ENCODE measurements around the gene TMEM255B.

DNA sequence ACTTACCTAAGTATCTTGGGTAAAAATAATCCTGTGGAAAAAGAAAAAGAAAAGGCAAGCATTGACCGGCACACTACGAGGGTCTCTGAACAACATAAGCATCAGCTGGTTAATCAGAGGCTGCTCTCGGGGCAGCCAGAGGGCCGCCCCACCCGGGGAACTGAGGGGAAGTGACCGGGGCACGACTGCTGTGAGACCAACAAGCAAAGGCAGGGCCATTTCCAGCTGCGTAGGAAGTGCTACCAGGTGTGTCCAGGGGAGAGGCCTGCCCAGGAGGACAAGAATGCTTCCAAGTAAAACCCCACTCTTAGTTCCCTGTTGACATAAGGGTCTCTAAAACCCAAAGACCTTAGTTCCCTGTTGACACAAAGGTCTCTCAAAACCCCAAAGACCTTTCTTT is 89.0 kb downstream of the TMEM255B start:
- TF ChIP-seq POLR2A (IDR thresholded peaks at IDR 0.05; ENCODE audit: low read depth, low read length): no peak
- TF ChIP-seq, protein P1, sequence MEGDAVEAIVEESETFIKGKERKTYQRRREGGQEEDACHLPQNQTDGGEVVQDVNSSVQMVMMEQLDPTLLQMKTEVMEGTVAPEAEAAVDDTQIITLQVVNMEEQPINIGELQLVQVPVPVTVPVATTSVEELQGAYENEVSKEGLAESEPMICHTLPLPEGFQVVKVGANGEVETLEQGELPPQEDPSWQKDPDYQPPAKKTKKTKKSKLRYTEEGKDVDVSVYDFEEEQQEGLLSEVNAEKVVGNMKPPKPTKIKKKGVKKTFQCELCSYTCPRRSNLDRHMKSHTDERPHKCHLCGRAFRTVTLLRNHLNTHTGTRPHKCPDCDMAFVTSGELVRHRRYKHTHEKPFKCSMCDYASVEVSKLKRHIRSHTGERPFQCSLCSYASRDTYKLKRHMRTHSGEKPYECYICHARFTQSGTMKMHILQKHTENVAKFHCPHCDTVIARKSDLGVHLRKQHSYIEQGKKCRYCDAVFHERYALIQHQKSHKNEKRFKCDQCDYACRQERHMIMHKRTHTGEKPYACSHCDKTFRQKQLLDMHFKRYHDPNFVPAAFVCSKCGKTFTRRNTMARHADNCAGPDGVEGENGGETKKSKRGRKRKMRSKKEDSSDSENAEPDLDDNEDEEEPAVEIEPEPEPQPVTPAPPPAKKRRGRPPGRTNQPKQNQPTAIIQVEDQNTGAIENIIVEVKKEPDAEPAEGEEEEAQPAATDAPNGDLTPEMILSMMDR (conservative IDR thresholded peaks at IDR 0.05; ENCODE audit: low read depth, low read length): no peak
- TF ChIP-seq SMC3 (IDR thresholded peaks at IDR 0.05; ENCODE audit: low read depth, low read length): no peak
- no peak for TF ChIP-seq CHD1 (IDR thresholded peaks at IDR 0.05; ENCODE audit: low read depth, low read length)
- TF ChIP-seq RAD21 (IDR thresholded peaks at IDR 0.05; ENCODE audit: low read length): no peak
- TF ChIP-seq BHLHE40 (IDR thresholded peaks at IDR 0.05; ENCODE audit: low read depth, low read length): no peak
- TF ChIP-seq, protein P2, sequence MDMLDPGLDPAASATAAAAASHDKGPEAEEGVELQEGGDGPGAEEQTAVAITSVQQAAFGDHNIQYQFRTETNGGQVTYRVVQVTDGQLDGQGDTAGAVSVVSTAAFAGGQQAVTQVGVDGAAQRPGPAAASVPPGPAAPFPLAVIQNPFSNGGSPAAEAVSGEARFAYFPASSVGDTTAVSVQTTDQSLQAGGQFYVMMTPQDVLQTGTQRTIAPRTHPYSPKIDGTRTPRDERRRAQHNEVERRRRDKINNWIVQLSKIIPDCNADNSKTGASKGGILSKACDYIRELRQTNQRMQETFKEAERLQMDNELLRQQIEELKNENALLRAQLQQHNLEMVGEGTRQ (IDR thresholded peaks at IDR 0.05; ENCODE audit: low read depth, low read length): no peak
- no peak for TF ChIP-seq MXI1 (IDR thresholded peaks at IDR 0.05; ENCODE audit: borderline replicate concordance, low read depth, low read length)
- TF ChIP-seq RFX5 (IDR thresholded peaks at IDR 0.05; ENCODE audit: low read depth, low read length): no peak
- TF ChIP-seq, protein P3, sequence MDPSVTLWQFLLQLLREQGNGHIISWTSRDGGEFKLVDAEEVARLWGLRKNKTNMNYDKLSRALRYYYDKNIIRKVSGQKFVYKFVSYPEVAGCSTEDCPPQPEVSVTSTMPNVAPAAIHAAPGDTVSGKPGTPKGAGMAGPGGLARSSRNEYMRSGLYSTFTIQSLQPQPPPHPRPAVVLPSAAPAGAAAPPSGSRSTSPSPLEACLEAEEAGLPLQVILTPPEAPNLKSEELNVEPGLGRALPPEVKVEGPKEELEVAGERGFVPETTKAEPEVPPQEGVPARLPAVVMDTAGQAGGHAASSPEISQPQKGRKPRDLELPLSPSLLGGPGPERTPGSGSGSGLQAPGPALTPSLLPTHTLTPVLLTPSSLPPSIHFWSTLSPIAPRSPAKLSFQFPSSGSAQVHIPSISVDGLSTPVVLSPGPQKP (IDR thresholded peaks at IDR 0.05; ENCODE audit: borderline replicate concordance, low read depth, low read length): no peak
- TF ChIP-seq CEBPB (IDR thresholded peaks at IDR 0.05; ENCODE audit: low read depth, low read length): no peak
- no peak for TF ChIP-seq MAZ (IDR thresholded peaks at IDR 0.05; ENCODE audit: borderline replicate concordance, low read depth, low read length)
- TF ChIP-seq FOS (IDR thresholded peaks at IDR 0.05; ENCODE audit: low read depth, low read length): no peak

Measured in IMR-90 (cell line).